ENCODE measurements around the gene PPP3R2. TPM values are rescaled to one million over a fixed set of nuclear protein-coding genes. Genes with fewer than 3 reads are reported as not detected.

PPP3R2 gene
- total RNA-seq, 1 experiment from 2014 or later: not detected

DNA sequence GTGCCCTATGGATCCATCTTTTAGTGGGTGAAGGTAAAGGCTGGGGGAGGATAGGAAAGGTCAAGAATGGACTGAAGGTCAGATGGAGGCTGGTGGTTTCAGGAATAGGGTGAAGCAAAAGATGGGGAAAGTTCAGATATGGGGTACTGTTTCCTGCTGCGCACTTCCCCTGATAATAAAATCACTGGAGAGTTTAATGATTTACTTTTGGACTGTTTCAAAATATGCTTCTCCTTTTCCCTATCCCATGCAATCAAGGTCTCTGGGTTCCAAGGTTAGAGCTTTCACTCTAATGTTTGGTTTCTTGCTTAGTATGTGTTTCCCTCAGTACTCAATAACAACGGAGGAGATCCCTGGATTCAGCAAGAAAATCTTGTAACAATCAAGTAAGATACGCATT is 10.8 kb upstream of the PPP3R2 start:
- intact Hi-C loops (cut with micrococcal nuclease): no loop called here
- no peaks in the 10 kb centered on the region for H4K20me1 ChIP-seq (ENCODE audit: low read length)
- H3K36me3 ChIP-seq (ENCODE audit: low read depth, low read length): no peaks in the 10 kb centered on the region
- H3K27me3 ChIP-seq (ENCODE audit: low read length): peaks cover 20% of the 10 kb centered on the region; the same call in 1 of the 2 replicates
- ChIA-PET POLR2A (ENCODE audit: unreplicated experiment) (no interaction called here), CTCF (no interaction called here)
- no peak overlapping the region for H3K4me2 ChIP-seq (ENCODE audit: low read length)
- no peaks in the 10 kb centered on the region for H3K9me2 ChIP-seq (replicated peaks; ENCODE audit: low read length)
- DNase-seq (no peak), ATAC-seq (no peak)
- no peak overlapping the region for H3K9ac ChIP-seq (ENCODE audit: low read length)
- TF ChIP-seq, protein P1, sequence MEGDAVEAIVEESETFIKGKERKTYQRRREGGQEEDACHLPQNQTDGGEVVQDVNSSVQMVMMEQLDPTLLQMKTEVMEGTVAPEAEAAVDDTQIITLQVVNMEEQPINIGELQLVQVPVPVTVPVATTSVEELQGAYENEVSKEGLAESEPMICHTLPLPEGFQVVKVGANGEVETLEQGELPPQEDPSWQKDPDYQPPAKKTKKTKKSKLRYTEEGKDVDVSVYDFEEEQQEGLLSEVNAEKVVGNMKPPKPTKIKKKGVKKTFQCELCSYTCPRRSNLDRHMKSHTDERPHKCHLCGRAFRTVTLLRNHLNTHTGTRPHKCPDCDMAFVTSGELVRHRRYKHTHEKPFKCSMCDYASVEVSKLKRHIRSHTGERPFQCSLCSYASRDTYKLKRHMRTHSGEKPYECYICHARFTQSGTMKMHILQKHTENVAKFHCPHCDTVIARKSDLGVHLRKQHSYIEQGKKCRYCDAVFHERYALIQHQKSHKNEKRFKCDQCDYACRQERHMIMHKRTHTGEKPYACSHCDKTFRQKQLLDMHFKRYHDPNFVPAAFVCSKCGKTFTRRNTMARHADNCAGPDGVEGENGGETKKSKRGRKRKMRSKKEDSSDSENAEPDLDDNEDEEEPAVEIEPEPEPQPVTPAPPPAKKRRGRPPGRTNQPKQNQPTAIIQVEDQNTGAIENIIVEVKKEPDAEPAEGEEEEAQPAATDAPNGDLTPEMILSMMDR (conservative IDR thresholded peaks at IDR 0.05; ENCODE audit: low read depth, low read length): no peak
- TF ChIP-seq EZH2phosphoT487 (IDR thresholded peaks at IDR 0.05; ENCODE audit: borderline replicate concordance, low read length) (no peak), EZH2 (IDR thresholded peaks at IDR 0.05; ENCODE audit: low read length, unreplicated experiment) (no peak)
- no peaks in the 10 kb centered on the region for H3F3A ChIP-seq (ENCODE audit: low read length, unreplicated experiment)
- no peaks in the 10 kb centered on the region for H3K4me1 ChIP-seq (ENCODE audit: insufficient read depth, low read length)
- no peak overlapping the region for H3K27ac ChIP-seq (ENCODE audit: low read length)
- BruUV-seq (replicated peaks): no TSS peak
- H2AFZ ChIP-seq (ENCODE audit: low read length): no peak overlapping the region
- no peaks in the 10 kb centered on the region for H3K79me2 ChIP-seq (ENCODE audit: low read length)
- no peaks in the 10 kb centered on the region for H3K9me3 ChIP-seq (ENCODE audit: low read length)
- no peak overlapping the region for H3K4me3 ChIP-seq (ENCODE audit: low read length)

DNA sequence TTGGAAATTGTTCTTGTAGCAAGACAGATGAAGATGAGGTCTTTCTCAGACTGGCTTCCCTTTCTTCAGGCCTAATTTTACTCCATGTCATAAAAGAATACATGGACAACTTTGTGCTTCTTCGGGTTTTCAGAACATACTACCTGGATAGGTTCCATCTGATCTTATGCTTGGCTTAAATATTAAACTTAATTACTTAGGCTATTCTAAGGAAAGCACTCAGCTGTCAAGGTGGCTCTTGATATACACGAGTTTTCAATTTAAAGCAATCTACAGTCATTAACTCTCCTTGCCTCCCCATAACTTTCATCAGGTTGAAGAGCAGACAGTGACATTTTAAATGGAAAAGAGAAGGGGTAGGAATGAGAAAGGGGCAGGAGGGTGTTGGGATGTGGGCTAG is 9.5 kb upstream of the PPP3R2 start:
- Histone ChIP-seq H3K4me3 (ENCODE audit: low read length) (no peak overlapping the region), H3K79me2 (ENCODE audit: low read length) (no peaks in the 10 kb centered on the region), H3K27me3 (ENCODE audit: low read length) (peaks cover 20% of the 10 kb centered on the region; the same call in 1 of the 2 replicates), H3K27ac (ENCODE audit: low read length) (no peak overlapping the region), H3K4me1 (ENCODE audit: insufficient read depth, low read length) (no peaks in the 10 kb centered on the region), H2AFZ (ENCODE audit: low read length) (no peak overlapping the region), H3K9me2 (replicated peaks; ENCODE audit: low read length) (no peaks in the 10 kb centered on the region), H3K4me2 (ENCODE audit: low read length) (no peak overlapping the region), H3K9me3 (ENCODE audit: low read length) (no peaks in the 10 kb centered on the region), H3K36me3 (ENCODE audit: low read depth, low read length) (no peaks in the 10 kb centered on the region), H3K9ac (ENCODE audit: low read length) (no peak overlapping the region), H3F3A (ENCODE audit: low read length, unreplicated experiment) (no peaks in the 10 kb centered on the region), H4K20me1 (ENCODE audit: low read length) (no peaks in the 10 kb centered on the region)
- ATAC-seq (no peak), DNase-seq (no peak)
- intact Hi-C loops (cut with micrococcal nuclease): no loop called here
- BruUV-seq (replicated peaks): no TSS peak
- TF ChIP-seq, protein P1 (conservative IDR thresholded peaks at IDR 0.05; ENCODE audit: low read depth, low read length): no peak
- TF ChIP-seq EZH2 (IDR thresholded peaks at IDR 0.05; ENCODE audit: low read length, unreplicated experiment) (no peak), EZH2phosphoT487 (IDR thresholded peaks at IDR 0.05; ENCODE audit: borderline replicate concordance, low read length) (no peak)
- CTCF ChIA-PET: no interaction called here
- POLR2A ChIA-PET (ENCODE audit: unreplicated experiment): no interaction called here

DNA sequence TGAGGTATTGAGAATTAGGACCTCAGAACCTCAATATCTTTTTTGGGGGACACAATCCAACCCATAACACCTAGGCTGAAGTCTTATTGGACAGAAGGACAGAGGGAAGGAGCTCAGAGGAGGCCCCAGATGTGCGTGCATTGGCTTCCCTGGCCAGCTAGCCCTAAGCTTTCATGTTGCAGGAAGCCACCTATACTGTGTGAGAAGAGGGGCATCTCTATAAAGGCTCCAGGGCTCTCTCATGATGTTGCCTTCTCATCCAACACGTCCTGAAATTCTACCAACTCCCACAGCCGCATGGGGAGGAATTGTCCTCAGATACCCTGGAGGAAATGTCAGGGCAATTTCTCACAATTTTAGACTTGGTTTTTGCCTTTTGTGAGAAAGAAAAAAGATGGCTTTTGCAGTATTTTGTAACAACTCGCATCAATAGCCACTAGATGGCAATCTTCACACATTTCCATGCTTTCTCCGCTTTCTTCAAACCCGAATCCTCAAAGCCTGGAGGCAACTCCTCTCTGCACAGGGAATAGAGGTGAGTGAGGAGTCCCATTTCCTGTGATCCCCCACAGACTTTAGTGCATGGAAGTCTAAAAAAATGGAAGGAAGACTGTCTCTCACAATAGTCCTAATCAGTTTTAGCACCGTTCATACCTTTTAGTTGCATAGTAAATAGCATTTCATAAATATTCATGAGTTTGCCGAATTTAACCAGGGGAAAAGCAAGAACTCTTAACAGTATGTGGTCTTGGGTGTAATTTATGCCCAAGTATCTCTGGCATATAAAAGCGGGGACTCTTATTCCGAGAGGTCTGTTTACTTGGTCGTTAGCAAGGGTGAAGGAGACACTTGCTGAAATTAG is 7.4 kb upstream of the PPP3R2 start:
- POLR2A ChIA-PET (ENCODE audit: unreplicated experiment): no interaction called here
- Histone ChIP-seq H3F3A (ENCODE audit: low read length, unreplicated experiment) (no peaks in the 10 kb centered on the region), H3K27me3 (ENCODE audit: low read length) (peaks cover 10% of the 10 kb centered on the region; the same call in 1 of the 2 replicates), H3K79me2 (ENCODE audit: low read length) (no peaks in the 10 kb centered on the region), H3K36me3 (ENCODE audit: low read depth, low read length) (no peaks in the 10 kb centered on the region), H3K9me2 (replicated peaks; ENCODE audit: low read length) (no peaks in the 10 kb centered on the region), H3K4me2 (ENCODE audit: low read length) (no peak overlapping the region), H2AFZ (ENCODE audit: low read length) (no peak overlapping the region), H4K20me1 (ENCODE audit: low read length) (no peaks in the 10 kb centered on the region), H3K4me3 (ENCODE audit: low read length) (no peak overlapping the region), H3K4me1 (ENCODE audit: insufficient read depth, low read length) (no peaks in the 10 kb centered on the region), H3K27ac (ENCODE audit: low read length) (no peak overlapping the region), H3K9ac (ENCODE audit: low read length) (no peak overlapping the region), H3K9me3 (ENCODE audit: low read length) (no peaks in the 10 kb centered on the region)
- intact Hi-C loops (cut with micrococcal nuclease): no loop called here
- peak; percentile 62 for DNase-seq
- no peak for TF ChIP-seq EZH2phosphoT487 (IDR thresholded peaks at IDR 0.05; ENCODE audit: borderline replicate concordance, low read length)
- TF ChIP-seq, protein P1 (conservative IDR thresholded peaks at IDR 0.05; ENCODE audit: low read depth, low read length): peak; percentile 68
- peak; percentile 46 for ATAC-seq
- CTCF ChIA-PET: no interaction called here
- no TSS peak for BruUV-seq (replicated peaks)

Measured in PC-3 (cell line).